Testis (tissue), 2 donors: ENCODE data around the gene NEAT1.

Experiments used
- CTCF ChIP-seq, 3 experiments: fragments of 450-650 bp in 2 of 3; fragments of 200-600 bp in 1 of 3; sonication (generic) in 1 of 3; IDR thresholded peaks; one replicate each; pipeline ENCODE4 v1.5.1; 2016 to 2019; ENCODE audit warnings: antibody characterized with exemption in 3 of 3, mild to moderate bottlenecking in 2 of 3, moderate library complexity in 1 of 3
- POLR2A ChIP-seq: fragments of 450-650 bp; IDR thresholded peaks from one replicate; pipeline ENCODE4 v1.6.1; 2017; ENCODE audit warnings: antibody characterized with exemption, mild to moderate bottlenecking, moderate library complexity

- TF ChIP-seq CTCF (IDR thresholded peaks at IDR 0.05) (no peak), POLR2A (no peak)
Observed at GRCh38 chr11:65378208-65378927, 44.2 kb upstream of the NEAT1 start.
